ENCODE data around the gene CD72. TPM values are rescaled to one million over a fixed set of nuclear protein-coding genes. Genes with fewer than 3 reads are reported as not detected.

The CD72 gene, protein sequence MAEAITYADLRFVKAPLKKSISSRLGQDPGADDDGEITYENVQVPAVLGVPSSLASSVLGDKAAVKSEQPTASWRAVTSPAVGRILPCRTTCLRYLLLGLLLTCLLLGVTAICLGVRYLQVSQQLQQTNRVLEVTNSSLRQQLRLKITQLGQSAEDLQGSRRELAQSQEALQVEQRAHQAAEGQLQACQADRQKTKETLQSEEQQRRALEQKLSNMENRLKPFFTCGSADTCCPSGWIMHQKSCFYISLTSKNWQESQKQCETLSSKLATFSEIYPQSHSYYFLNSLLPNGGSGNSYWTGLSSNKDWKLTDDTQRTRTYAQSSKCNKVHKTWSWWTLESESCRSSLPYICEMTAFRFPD
- 10 to 100 TPM in 1 of 2 donors, 1 to 10 TPM in 1; 3.7 to 11.5 TPM for total RNA-seq
- 1 to 10 TPM; 1.6 to 3.4 TPM for polyA plus RNA-seq
- long read RNA-seq, donor 1, partial matches to known transcripts = 0 of 5 reads
- long read RNA-seq, donor 1, other reads (novel, unspliced or antisense) = 5 of 5 reads
- long read RNA-seq, donor 2, partial matches to known transcripts = 1 of 2 reads
- long read RNA-seq, donor 2, other reads (novel, unspliced or antisense) = 1 of 2 reads

DNA sequence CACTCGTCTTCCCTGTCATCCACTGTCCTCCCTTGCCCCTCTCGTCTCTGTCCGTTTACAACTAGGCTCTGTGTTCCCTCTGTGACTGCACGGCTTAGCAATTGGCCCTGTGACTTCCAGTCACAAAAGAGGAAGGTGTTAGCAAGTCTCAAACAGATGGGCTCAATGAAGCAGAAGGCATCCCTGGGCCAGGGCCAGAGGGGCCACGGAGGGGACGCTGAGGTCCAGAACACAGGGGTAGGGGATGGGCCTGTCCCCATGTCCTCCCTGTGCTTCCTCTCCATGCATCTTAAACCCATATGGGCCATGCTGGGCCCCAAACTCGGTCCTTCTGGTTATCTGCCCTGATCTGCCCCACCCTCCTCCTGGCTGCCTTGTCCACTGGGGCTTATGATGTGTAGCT is at the start of gene CD72:
TSS of gene CD72 (minus strand) at position 89 of the 403 bp plus-strand sequence. CDS start 110 bp downstream, outside the sequence.
- intact Hi-C loops (cut with DNase I) = no loop called here
- ATAC-seq (ENCODE audit: low FRiP score) (peak; percentile 6), DNase-seq (peak in 1 of 2 donors; percentile 62)
- 80 to 87% methylated on average over 7 of the region's 7 CpGs for WGBS, 2 donors
- H3K27ac ChIP-seq (ENCODE audit: low read depth in 1 of 2, low read length in 2 of 2) = no peak within 1 kb of the TSS
- no peaks in the 10 kb centered on the region for H3K27me3 ChIP-seq (ENCODE audit: control insufficient read depth in 1 of 2, insufficient read depth in 2 of 2, low read length in 1 of 2)
- no peaks in the 10 kb centered on the region for H3K36me3 ChIP-seq (ENCODE audit: control insufficient read depth in 1 of 2, insufficient read depth in 2 of 2, low read length in 1 of 2)
- H3K4me1 ChIP-seq (ENCODE audit: control insufficient read depth in 1 of 2, insufficient read depth in 2 of 2, low read length in 2 of 2) = no peaks in the 10 kb centered on the region
- H3K4me3 ChIP-seq (ENCODE audit: low read length in 2 of 2) = peak within 1 kb of the TSS in 1 of 2 donors; percentile 8
- no peaks in the 10 kb centered on the region for H3K9me3 ChIP-seq (ENCODE audit: control insufficient read depth, low read length)

- no peaks in the 10 kb centered on the region for H3K9me3 ChIP-seq (ENCODE audit: control insufficient read depth, low read length)
- intact Hi-C loops (cut with DNase I) = no loop called here
- DNase-seq = no peak
- 98 to 99% methylated on average over 3 of the region's 3 CpGs for WGBS, 2 donors
- H3K4me1 ChIP-seq (ENCODE audit: control insufficient read depth in 1 of 2, insufficient read depth in 2 of 2, low read length in 2 of 2) = peaks cover 0 to under 1% of the 10 kb centered on the region in 2 donors
- ATAC-seq (ENCODE audit: low FRiP score) = no peak
- H3K36me3 ChIP-seq (ENCODE audit: control insufficient read depth in 1 of 2, insufficient read depth in 2 of 2, low read length in 1 of 2) = no peaks in the 10 kb centered on the region
- no peaks in the 10 kb centered on the region for H3K27me3 ChIP-seq (ENCODE audit: control insufficient read depth in 1 of 2, insufficient read depth in 2 of 2, low read length in 1 of 2)
- no peak overlapping the region for H3K4me3 ChIP-seq (ENCODE audit: low read length in 2 of 2)
- no peak overlapping the region for H3K27ac ChIP-seq (ENCODE audit: low read depth in 1 of 2, low read length in 2 of 2)
Observed at GRCh38 chr9:35667939-35668338, 49.7 kb upstream of the CD72 start.

DNA sequence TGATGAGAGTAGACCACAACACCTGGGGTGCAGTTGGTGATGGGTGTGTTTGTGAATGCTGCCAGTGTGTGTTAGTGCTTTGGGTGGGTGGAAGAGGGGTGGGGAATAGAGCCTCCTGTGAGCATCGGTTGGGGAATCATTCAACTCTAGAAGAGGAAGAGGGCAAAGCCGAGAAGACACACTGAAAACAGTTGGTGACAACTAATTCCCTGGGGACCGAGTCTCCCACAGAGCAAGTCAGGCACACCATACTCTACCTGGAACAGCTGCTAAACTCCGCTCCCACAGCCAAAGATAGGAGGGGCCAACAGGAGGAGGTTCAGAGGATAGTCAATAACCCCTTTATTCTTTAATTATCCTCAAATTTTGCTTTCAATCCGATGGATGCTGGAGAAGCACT is 48.3 kb upstream of the CD72 start:
- no peak for ATAC-seq (ENCODE audit: low FRiP score)
- DNase-seq = no peak
- Histone ChIP-seq H3K4me3 (ENCODE audit: low read length in 2 of 2) (no peak overlapping the region), H3K27ac (ENCODE audit: low read depth in 1 of 2, low read length in 2 of 2) (no peak overlapping the region), H3K27me3 (ENCODE audit: control insufficient read depth in 1 of 2, insufficient read depth in 2 of 2, low read length in 1 of 2) (no peaks in the 10 kb centered on the region), H3K36me3 (ENCODE audit: control insufficient read depth in 1 of 2, insufficient read depth in 2 of 2, low read length in 1 of 2) (no peaks in the 10 kb centered on the region), H3K9me3 (ENCODE audit: control insufficient read depth, low read length) (no peaks in the 10 kb centered on the region), H3K4me1 (ENCODE audit: control insufficient read depth in 1 of 2, insufficient read depth in 2 of 2, low read length in 2 of 2) (peaks cover 0 to 2% of the 10 kb centered on the region in 2 donors)
- 90 to 94% methylated on average over 5 of the region's 5 CpGs for whole genome bisulfite sequencing, 2 donors
- intact Hi-C loops (cut with DNase I) = no loop called here

GRCh38 chr9:35666045-35666444 is 47.8 kb upstream of the CD72 start:
- ATAC-seq (ENCODE audit: low FRiP score) (no peak), DNase-seq (no peak)
- Histone ChIP-seq H3K9me3 (ENCODE audit: control insufficient read depth, low read length) (no peaks in the 10 kb centered on the region), H3K4me1 (ENCODE audit: control insufficient read depth in 1 of 2, insufficient read depth in 2 of 2, low read length in 2 of 2) (peaks cover 0 to 2% of the 10 kb centered on the region in 2 donors), H3K4me3 (ENCODE audit: low read length in 2 of 2) (no peak overlapping the region), H3K27me3 (ENCODE audit: control insufficient read depth in 1 of 2, insufficient read depth in 2 of 2, low read length in 1 of 2) (no peaks in the 10 kb centered on the region), H3K27ac (ENCODE audit: low read depth in 1 of 2, low read length in 2 of 2) (peak overlapping the region in 1 of 2 donors; percentile 28), H3K36me3 (ENCODE audit: control insufficient read depth in 1 of 2, insufficient read depth in 2 of 2, low read length in 1 of 2) (no peaks in the 10 kb centered on the region)
- intact Hi-C loops (cut with DNase I) = no loop called here
- 10 to 20% methylated on average over 1 of the region's 1 CpG for WGBS, 2 donors

- DNase-seq = no peak
- intact Hi-C loops (cut with DNase I) = no loop called here
- H3K36me3 ChIP-seq (ENCODE audit: control insufficient read depth in 1 of 2, insufficient read depth in 2 of 2, low read length in 1 of 2) = no peaks in the 10 kb centered on the region
- WGBS, 2 donors = 12 to 17% methylated on average over 5 of the region's 5 CpGs
- no peaks in the 10 kb centered on the region for H3K9me3 ChIP-seq (ENCODE audit: control insufficient read depth, low read length)
- H3K27ac ChIP-seq (ENCODE audit: low read depth in 1 of 2, low read length in 2 of 2) = no peak overlapping the region
- H3K4me3 ChIP-seq (ENCODE audit: low read length in 2 of 2) = peak overlapping the region; percentile 15 to 43
- H3K27me3 ChIP-seq (ENCODE audit: control insufficient read depth in 1 of 2, insufficient read depth in 2 of 2, low read length in 1 of 2) = no peaks in the 10 kb centered on the region
- ATAC-seq (ENCODE audit: low FRiP score) = no peak
- peaks cover 0 to 2% of the 10 kb centered on the region in 2 donors for H3K4me1 ChIP-seq (ENCODE audit: control insufficient read depth in 1 of 2, insufficient read depth in 2 of 2, low read length in 2 of 2)
Observed at GRCh38 chr9:35665471-35665818, 47.2 kb upstream of the CD72 start.

GRCh38 chr9:35664531-35665470 is 46.6 kb upstream of the CD72 start, which contains the start of gene ARHGEF39:
Gene ARHGEF39 (minus strand): TSS chr9:35665195. CDS start chr9:35665169, 26 bp downstream.
- intact Hi-C loops (cut with DNase I) = no loop called here
- H3K27me3 ChIP-seq (ENCODE audit: control insufficient read depth in 1 of 2, insufficient read depth in 2 of 2, low read length in 1 of 2) = no peaks in the 10 kb centered on the region
- peak within 1 kb of the TSS in 1 of 2 donors; percentile 13 for H3K27ac ChIP-seq (ENCODE audit: low read depth in 1 of 2, low read length in 2 of 2)
- peak within 1 kb of the TSS; percentile 15 to 43 for H3K4me3 ChIP-seq (ENCODE audit: low read length in 2 of 2)
- DNase-seq (peak; percentile 89 to 95), ATAC-seq (ENCODE audit: low FRiP score) (peak; percentile 88)
- WGBS, 2 donors = 7% methylated on average over 58 of the region's 58 CpGs
- H3K9me3 ChIP-seq (ENCODE audit: control insufficient read depth, low read length) = no peaks in the 10 kb centered on the region
- peaks cover 0 to 2% of the 10 kb centered on the region in 2 donors for H3K4me1 ChIP-seq (ENCODE audit: control insufficient read depth in 1 of 2, insufficient read depth in 2 of 2, low read length in 2 of 2)
- no peaks in the 10 kb centered on the region for H3K36me3 ChIP-seq (ENCODE audit: control insufficient read depth in 1 of 2, insufficient read depth in 2 of 2, low read length in 1 of 2)

GRCh38 chr9:35662437-35662836 is 44.2 kb upstream of the CD72 start:
- Histone ChIP-seq H3K27ac (ENCODE audit: low read depth in 1 of 2, low read length in 2 of 2) (peak overlapping the region in 1 of 2 donors; percentile 66), H3K9me3 (ENCODE audit: control insufficient read depth, low read length) (no peaks in the 10 kb centered on the region)
- intact Hi-C loops (cut with DNase I) = no loop called here

GRCh38 chr9:35661756-35662350 is 43.6 kb upstream of the CD72 start:
- no peak overlapping the region for H3K4me3 ChIP-seq (ENCODE audit: low read length in 2 of 2)

More at GRCh38 chr9:35662437-35662836, 44.2 kb upstream of the CD72 start:
- peaks cover 0 to 2% of the 10 kb centered on the region in 2 donors for H3K4me1 ChIP-seq (ENCODE audit: control insufficient read depth in 1 of 2, insufficient read depth in 2 of 2, low read length in 2 of 2)
- DNase-seq (no peak), ATAC-seq (ENCODE audit: low FRiP score) (no peak)
- H3K27me3 ChIP-seq (ENCODE audit: control insufficient read depth in 1 of 2, insufficient read depth in 2 of 2, low read length in 1 of 2) = no peaks in the 10 kb centered on the region
- no peak overlapping the region for H3K4me3 ChIP-seq (ENCODE audit: low read length in 2 of 2)
- WGBS, 2 donors = 75 to 78% methylated on average over 7 of the region's 7 CpGs
- H3K36me3 ChIP-seq (ENCODE audit: control insufficient read depth in 1 of 2, insufficient read depth in 2 of 2, low read length in 1 of 2) = no peaks in the 10 kb centered on the region

More at GRCh38 chr9:35661756-35662350, 43.6 kb upstream of the CD72 start:
- Histone ChIP-seq H3K36me3 (ENCODE audit: control insufficient read depth in 1 of 2, insufficient read depth in 2 of 2, low read length in 1 of 2) (no peaks in the 10 kb centered on the region), H3K4me1 (ENCODE audit: control insufficient read depth in 1 of 2, insufficient read depth in 2 of 2, low read length in 2 of 2) (peaks cover 0 to 2% of the 10 kb centered on the region in 2 donors), H3K27me3 (ENCODE audit: control insufficient read depth in 1 of 2, insufficient read depth in 2 of 2, low read length in 1 of 2) (no peaks in the 10 kb centered on the region), H3K27ac (ENCODE audit: low read depth in 1 of 2, low read length in 2 of 2) (peak overlapping the region; percentile 15 to 66), H3K9me3 (ENCODE audit: control insufficient read depth, low read length) (no peaks in the 10 kb centered on the region)
- intact Hi-C loops (cut with DNase I) = loop anchor here in 1 of 2 donors (2.0 kb wide), 1 partner anchor 27 kb away; the partner anchor contains the start of gene TPM2
- 59 to 60% methylated on average over 3 of the region's 3 CpGs for WGBS, 2 donors
- no peak for ATAC-seq (ENCODE audit: low FRiP score)
- no peak for DNase-seq

Data from aorta (tissue), 5 donors.